ENCODE data around the gene RPS18. TPM values are rescaled to one million over a fixed set of nuclear protein-coding genes. Genes with fewer than 3 reads are reported as not detected.

Gene RPS18
- polyA plus RNA-seq, 1 experiment, result 5,380 TPM

DNA sequence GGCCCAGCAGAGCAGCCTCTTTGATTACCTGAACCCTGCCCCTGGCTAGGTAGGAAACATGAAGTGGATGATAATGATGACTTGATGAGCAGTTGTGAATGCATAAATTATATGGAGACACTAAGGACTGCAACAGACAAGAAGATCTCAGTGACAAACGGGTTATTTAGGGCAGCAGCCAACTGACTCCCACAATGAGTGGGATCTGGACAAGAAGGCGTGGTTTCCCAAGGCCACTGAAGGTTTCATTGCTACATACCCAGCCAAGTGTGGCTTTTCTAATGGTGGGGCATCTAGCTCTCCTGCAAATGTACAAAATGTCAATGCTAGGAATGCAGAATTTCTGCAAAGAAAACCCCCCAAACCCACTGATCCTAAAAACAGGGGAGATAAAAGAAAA, 34.1 kb upstream of the RPS18 start:
- Histone ChIP-seq H3K4me3 (ENCODE audit: low read depth, low read length) (no peak overlapping the region), H3K9me3 (ENCODE audit: control insufficient read depth, insufficient read depth, low read length) (no peaks in the 10 kb centered on the region), H3K27ac (ENCODE audit: low read depth, low read length) (no peak overlapping the region), H3K27me3 (ENCODE audit: control insufficient read depth, insufficient read depth, low read length) (peaks cover 33% of the 10 kb centered on the region)
- TF ChIP-seq, protein P1, sequence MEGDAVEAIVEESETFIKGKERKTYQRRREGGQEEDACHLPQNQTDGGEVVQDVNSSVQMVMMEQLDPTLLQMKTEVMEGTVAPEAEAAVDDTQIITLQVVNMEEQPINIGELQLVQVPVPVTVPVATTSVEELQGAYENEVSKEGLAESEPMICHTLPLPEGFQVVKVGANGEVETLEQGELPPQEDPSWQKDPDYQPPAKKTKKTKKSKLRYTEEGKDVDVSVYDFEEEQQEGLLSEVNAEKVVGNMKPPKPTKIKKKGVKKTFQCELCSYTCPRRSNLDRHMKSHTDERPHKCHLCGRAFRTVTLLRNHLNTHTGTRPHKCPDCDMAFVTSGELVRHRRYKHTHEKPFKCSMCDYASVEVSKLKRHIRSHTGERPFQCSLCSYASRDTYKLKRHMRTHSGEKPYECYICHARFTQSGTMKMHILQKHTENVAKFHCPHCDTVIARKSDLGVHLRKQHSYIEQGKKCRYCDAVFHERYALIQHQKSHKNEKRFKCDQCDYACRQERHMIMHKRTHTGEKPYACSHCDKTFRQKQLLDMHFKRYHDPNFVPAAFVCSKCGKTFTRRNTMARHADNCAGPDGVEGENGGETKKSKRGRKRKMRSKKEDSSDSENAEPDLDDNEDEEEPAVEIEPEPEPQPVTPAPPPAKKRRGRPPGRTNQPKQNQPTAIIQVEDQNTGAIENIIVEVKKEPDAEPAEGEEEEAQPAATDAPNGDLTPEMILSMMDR (IDR thresholded peaks at IDR 0.05; ENCODE audit: low read depth, low read length), result no peak
- ChIA-PET POLR2A (no interaction called here), CTCF (interaction anchor here (8.3 kb wide), 1 partner anchor 11 kb away, joined by 48 read pairs; no protein-coding TSS in a partner anchor)
- no peak for DNase-seq (ENCODE audit: low read depth, low spot score)

DNA sequence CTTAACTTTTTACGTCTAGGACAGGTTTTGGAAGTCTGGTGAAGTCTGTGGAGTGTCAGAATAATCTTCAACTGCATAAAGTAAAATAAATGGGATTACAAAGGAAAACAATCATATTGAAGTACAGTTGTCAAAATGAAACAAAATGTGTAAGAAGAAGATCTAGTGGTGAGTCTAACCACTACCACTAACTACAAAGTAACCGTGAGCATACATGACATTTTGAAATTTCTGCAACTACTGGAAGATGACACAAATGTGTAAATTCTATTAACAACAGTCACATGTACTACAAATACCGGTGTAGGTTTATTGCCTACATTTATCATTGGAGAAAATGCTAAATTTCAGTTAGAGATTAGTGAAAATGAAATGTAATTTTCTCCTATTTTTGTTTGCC, 29.9 kb upstream of the RPS18 start:
- Histone ChIP-seq H3K27me3 (ENCODE audit: control insufficient read depth, insufficient read depth, low read length) (peaks cover 20% of the 10 kb centered on the region), H3K4me3 (ENCODE audit: low read depth, low read length) (no peak overlapping the region), H3K9me3 (ENCODE audit: control insufficient read depth, insufficient read depth, low read length) (no peaks in the 10 kb centered on the region), H3K27ac (ENCODE audit: low read depth, low read length) (no peak overlapping the region)
- CTCF ChIA-PET, result no interaction called here
- no peak for DNase-seq (ENCODE audit: low read depth, low spot score)
- TF ChIP-seq, protein P1 (IDR thresholded peaks at IDR 0.05; ENCODE audit: low read depth, low read length), result no peak
- POLR2A ChIA-PET, result no interaction called here

DNA sequence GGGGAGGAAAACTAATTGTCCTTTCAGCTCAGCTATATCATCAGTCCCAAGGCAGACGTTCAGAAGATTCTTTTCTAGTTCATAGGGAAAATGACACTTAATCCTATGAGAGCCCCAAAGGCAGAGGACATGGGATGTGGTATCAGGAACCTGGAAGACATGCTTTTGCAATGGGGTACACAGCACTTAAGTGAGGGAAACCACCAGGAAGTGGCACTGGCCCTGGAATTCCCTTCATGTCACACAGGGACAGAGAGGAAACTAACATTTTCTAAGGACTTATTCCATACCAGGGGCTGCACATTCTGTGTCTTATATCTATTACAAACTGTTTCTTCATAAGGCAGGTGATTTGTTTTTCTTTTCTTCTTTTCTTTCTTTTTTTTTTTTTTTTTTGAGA, 28.4 kb upstream of the RPS18 start:
- no peaks in the 10 kb centered on the region for H3K9me3 ChIP-seq (ENCODE audit: control insufficient read depth, insufficient read depth, low read length)
- TF ChIP-seq, protein P1 (IDR thresholded peaks at IDR 0.05; ENCODE audit: low read depth, low read length), result no peak
- POLR2A ChIA-PET, result interaction anchor here (0.7 kb wide), 2 partner anchors 259 to 272 kb away, joined by 4 read pairs; no protein-coding TSS in a partner anchor
- CTCF ChIA-PET, result no interaction called here
- no peak overlapping the region for H3K27ac ChIP-seq (ENCODE audit: low read depth, low read length)
- H3K4me3 ChIP-seq (ENCODE audit: low read depth, low read length), result no peak overlapping the region
- peaks cover 14% of the 10 kb centered on the region for H3K27me3 ChIP-seq (ENCODE audit: control insufficient read depth, insufficient read depth, low read length)
- no peak for DNase-seq (ENCODE audit: low read depth, low spot score)

DNA sequence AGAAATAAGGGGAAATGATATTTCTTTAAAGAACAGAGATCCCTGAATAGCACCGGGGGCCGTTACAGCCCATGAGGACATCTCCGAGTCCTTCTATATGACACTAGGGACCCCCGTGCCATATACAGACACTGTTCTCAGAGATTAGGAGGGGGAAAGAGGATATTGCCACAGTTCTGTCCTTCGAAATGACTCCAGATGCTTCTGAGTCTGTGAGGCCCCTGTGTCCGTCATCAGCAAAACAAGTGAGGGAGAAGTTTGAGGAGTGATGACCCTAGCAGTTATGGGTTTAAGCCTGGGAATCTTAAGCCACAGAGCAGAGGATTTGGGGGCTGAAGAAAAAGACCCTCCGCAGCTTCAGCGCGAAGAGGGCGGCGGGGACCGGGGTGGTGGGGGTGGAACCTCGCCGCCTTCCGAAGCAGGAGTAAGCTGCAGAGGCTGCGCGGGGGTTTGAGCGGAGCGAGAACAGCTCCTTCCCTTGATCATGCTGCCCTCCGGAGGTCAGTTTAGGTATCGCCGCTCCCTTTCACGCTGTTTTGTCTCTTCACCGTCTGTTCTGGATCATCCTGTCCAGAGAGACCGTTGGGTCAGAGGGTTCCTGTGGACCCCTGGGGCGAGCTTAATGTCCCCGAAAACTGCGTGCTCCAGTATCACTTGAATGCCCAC, 23.8 kb upstream of the RPS18 start:
- DNase-seq (ENCODE audit: low read depth, low spot score), result peak; percentile 66
- CTCF ChIA-PET, result interaction anchor here (0.6 to 4.7 kb wide), 44 partner anchors 8 to 409 kb away, joined by 3 to 72 read pairs (median 4); partner anchors contain the start of genes COL11A2, HLA-DMA, PSMB9 and RING1
- POLR2A ChIA-PET, result interaction anchor here (0.7 to 3.7 kb wide), 8 partner anchors 12 to 362 kb away, joined by 3 to 52 read pairs (median 8); partner anchors contain the start of genes B3GALT4, HSD17B8, RING1 and RPS18

DNA sequence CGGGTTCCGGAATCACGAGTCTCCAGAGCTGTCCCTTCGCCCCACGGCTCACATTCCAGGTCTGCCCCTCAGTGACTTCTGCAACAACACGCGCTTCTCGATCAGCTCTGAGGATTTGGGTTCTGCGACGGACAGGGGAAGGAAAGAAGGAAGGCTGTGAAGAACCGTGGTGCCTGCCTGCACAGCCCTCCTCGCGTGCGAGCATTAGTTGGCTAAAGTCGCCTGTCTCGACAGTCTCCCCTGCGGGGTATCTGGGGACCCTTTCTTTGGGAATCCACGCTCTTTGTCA, 23.3 kb upstream of the RPS18 start:
- H3K4me3 ChIP-seq (ENCODE audit: low read depth, low read length), result peak overlapping the region; percentile 67
- TF ChIP-seq, protein P1 (IDR thresholded peaks at IDR 0.05; ENCODE audit: low read depth, low read length), result no peak
- peaks cover 2% of the 10 kb centered on the region for H3K27me3 ChIP-seq (ENCODE audit: control insufficient read depth, insufficient read depth, low read length)
- ChIA-PET POLR2A (interaction anchor here (0.7 to 3.7 kb wide), 7 partner anchors 12 to 362 kb away, joined by 3 to 52 read pairs (median 10); partner anchors contain the start of genes B3GALT4, HSD17B8, RING1 and RPS18), CTCF (interaction anchor here (0.6 to 4.7 kb wide), 30 partner anchors 13 to 410 kb away, joined by 3 to 72 read pairs (median 5); partner anchors contain the start of genes HLA-DMA, RING1 and TAP2)
- peak overlapping the region; percentile 97 for H3K27ac ChIP-seq (ENCODE audit: low read depth, low read length)
- DNase-seq (ENCODE audit: low read depth, low spot score), result no peak
- no peaks in the 10 kb centered on the region for H3K9me3 ChIP-seq (ENCODE audit: control insufficient read depth, insufficient read depth, low read length)

More for the DNA sequence above, 23.8 kb upstream of the RPS18 start:
- Histone ChIP-seq H3K9me3 (ENCODE audit: control insufficient read depth, insufficient read depth, low read length) (no peaks in the 10 kb centered on the region), H3K4me3 (ENCODE audit: low read depth, low read length) (peak overlapping the region; percentile 67), H3K27ac (ENCODE audit: low read depth, low read length) (peak overlapping the region; percentile 97), H3K27me3 (ENCODE audit: control insufficient read depth, insufficient read depth, low read length) (peaks cover 2% of the 10 kb centered on the region)
- TF ChIP-seq, protein P1 (IDR thresholded peaks at IDR 0.05; ENCODE audit: low read depth, low read length), result peak; percentile 92

Measured in AG04450 (cell line).